GM18502 (cell line): Measurements from ENCODE around the gene SCYL1.
"Not testable (repeated sequence)": the region's sequence is repeated elsewhere in the genome, so short reads cannot be mapped to it uniquely, and the experiment has no call there.

Source experiments
- ATAC-seq: cut with Tn5 transposase; IDR thresholded peaks from one replicate; pipeline ENCODE4 v1.9.1; 2021; ENCODE audit warnings: mild to moderate bottlenecking; ENCODE audit not compliant: unreplicated experiment, poor library complexity

The SCYL1 gene

DNA sequence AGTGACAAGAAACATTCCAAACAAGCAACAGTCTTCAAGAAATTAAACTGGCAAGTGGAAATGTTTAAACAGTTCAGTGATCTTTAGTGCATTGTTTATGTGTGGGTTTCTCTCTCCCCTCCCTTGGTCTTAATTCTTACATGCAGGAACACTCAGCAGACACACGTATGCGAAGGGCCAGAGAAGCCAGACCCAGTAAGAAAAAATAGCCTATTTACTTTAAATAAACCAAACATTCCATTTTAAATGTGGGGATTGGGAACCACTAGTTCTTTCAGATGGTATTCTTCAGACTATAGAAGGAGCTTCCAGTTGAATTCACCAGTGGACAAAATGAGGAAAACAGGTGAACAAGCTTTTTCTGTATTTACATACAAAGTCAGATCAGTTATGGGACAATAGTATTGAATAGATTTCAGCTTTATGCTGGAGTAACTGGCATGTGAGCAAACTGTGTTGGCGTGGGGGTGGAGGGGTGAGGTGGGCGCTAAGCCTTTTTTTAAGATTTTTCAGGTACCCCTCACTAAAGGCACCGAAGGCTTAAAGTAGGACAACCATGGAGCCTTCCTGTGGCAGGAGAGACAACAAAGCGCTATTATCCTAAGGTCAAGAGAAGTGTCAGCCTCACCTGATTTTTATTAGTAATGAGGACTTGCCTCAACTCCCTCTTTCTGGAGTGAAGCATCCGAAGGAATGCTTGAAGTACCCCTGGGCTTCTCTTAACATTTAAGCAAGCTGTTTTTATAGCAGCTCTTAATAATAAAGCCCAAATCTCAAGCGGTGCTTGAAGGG is 20.0 kb upstream of the SCYL1 start:
- no peak for ATAC-seq

DNA sequence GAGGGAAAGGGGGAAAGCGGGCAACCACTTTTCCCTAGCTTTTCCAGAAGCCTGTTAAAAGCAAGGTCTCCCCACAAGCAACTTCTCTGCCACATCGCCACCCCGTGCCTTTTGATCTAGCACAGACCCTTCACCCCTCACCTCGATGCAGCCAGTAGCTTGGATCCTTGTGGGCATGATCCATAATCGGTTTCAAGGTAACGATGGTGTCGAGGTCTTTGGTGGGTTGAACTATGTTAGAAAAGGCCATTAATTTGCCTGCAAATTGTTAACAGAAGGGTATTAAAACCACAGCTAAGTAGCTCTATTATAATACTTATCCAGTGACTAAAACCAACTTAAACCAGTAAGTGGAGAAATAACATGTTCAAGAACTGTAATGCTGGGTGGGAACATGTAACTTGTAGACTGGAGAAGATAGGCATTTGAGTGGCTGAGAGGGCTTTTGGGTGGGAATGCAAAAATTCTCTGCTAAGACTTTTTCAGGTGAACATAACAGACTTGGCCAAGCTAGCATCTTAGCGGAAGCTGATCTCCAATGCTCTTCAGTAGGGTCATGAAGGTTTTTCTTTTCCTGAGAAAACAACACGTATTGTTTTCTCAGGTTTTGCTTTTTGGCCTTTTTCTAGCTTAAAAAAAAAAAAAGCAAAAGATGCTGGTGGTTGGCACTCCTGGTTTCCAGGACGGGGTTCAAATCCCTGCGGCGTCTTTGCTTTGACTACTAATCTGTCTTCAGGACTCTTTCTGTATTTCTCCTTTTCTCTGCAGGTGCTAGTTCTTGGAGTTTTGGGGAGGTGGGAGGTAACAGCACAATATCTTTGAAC is 19.2 kb upstream of the SCYL1 start:
- ATAC-seq = no peak

DNA sequence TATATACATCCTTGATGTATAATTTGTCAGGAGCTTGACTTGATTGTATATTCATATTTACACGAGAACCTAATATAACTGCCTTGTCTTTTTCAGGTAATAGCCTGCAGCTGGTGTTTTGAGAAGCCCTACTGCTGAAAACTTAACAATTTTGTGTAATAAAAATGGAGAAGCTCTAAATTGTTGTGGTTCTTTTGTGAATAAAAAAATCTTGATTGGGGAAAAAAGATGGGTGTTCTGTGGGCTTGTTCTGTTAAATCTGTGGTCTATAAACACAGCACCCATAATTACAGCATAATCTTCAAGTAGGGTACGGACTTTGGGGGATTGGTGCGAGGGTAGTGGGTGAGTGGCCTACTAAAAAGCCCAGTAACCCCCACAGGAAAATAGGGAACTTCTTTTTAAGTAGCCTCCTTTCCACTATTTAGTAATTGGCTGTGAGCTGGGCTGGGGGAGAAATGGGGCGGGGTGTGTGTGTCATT is 18.6 kb upstream of the SCYL1 start:
- ATAC-seq = no peak

DNA sequence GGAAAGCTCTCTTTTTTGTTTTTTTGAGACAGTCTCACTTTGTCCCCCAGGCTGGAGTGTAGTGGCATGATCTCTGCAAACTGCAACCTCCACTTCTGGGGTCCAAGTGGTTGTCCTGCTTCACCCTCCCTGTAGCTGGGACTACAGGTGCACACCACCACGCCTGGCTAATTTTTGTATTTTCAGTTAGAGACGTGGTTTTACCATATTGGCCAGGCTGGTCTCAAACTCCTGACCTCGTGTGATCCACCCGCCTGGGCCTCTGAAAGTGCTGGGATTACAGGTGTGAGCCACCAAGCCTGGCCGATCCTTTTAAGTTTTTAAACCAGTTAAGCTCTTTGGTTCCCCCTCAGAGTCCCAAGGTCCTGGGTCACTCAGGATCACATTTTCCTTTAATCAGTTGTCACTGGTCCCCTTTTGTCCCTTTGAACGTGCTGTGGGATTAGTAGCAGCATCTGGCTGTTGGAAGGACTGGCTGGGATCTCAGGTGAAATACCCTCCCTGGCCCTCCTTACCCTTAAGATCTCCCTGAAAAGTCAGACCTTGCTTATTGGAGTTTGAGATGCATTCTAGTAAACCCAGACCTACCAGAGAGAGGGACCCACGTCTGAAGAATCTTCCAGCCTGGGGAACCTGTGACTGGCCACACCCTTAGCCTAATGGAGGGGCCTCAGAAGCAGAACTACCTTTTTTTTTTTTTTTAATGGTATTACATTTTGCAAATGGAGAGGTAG is 17.9 kb upstream of the SCYL1 start:
- ATAC-seq = peak; percentile 22

DNA sequence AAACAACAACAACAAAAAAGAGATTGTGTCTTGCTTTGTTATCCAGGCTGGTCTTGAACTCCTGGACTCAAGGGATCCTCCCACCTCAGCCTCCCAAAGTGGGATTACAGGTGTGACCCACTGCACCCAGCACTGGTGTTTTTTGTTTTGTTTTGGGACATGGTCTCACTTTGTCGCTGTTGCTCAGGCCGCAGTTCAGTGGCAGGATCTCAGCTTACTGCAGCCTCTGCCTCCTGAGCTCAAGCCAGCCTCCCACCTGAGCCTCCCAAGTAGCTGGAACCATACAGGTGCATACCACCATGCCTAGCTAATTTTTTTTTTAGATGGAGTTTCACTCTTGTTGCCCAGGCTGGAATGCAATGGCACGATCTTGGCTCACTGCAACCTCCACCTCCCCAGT is 12.6 kb upstream of the SCYL1 start:
- ATAC-seq = not testable (repeated sequence)

DNA sequence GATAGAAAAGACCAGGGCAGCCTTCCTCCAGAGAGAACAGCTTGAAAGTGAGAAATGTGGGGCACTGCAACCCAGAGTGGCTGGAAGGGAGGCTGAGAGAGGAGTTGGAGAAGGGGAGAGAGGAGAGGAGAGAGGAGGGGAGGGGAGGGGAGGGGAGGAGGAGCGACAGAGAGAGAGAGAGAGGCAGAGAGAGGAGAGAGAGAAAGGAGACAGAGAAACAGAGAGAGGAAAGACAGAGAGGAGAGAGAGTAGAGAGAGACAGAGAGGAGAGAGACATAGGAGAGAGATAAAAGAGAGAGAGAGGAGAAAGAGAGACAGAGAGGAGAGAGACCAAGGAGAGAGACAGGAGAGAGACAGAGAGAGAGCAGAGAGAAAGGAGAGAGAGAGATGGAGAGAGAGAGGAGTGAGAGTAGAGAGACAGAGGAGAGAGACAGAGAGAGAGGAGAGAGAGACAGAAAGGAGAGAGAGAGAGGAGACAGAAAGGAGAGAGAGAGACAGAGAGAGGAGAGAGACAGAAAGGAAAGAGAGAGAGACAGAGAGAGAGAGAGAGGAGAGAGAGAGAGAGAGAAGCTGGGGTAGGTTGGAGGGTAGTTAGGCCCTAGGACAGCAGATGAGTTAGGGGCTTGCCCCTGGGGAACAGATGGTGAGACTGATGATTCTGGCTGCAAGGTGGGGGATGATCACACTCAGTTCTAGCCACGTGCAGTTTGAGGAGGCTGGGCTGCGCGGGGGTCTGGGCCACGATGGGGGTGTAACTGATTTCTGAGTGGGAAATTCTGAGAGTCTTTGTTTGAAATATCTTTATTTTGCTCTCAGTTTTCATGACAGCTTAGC is 8.5 kb upstream of the SCYL1 start:
- no peak for ATAC-seq

DNA sequence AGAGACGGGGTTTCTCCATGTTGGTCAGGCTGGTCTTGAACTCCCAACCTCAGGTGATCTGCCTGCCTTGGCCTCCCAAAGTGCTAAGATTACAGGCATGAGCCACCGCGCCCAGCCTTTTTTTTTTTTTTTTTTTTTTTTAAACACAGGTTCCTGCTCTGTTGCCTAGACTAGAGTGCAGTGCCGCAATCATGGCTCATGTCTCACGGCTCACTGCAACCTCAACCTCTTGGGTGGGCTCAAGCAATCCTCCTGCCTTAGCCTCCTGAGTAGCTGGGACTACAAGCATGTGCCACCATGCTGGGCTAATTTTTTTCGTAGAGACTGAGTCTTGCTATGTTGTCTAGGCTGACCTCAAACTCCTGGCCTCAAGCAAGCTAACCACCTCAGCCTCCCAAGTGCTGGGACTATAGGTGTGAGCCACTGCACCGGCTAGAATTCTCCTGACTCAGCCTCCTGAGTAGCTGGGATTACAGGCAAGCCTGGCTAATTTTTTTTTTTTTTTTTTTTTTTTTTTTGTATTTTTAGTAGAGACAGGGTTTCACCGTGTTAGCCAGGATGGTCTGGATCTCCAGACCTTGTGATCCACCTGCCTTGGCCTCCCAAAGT is 5.8 kb upstream of the SCYL1 start:
- ATAC-seq = not testable (repeated sequence)

DNA sequence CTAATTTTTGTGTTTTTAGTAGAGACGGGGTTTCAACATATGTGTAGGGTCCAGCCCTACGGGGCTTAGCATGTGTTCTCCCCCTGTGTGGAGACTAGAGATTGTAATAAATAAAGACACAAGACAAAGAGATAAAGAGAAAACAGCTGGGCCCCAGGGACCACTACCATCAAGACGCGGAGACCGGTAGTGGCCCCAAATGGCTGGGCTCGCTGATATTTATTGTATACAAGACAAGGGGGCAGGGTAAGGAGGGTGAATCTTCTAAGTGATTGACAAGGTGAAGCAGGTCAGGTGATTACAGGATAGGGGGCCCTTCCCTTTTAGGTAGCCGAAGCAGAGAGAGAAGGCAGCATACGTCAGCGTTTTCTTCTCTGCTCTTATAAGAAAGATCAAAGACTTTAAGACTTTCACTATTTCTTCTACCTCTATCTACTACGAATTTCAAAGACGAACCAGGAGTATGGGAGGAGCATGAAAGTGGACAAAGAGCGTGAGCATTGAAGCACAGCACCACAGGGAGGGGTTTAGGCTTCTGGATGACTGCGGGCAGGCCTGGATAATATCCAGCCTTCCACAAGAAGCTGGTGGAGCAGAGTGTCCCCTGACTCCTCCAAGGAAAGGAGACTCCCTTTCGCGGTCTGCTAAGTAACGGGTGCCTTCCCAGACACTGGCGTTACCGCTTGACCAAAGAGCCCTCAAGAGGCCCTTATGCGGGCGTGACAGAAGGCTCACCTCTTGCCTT is 2.9 kb upstream of the SCYL1 start:
- ATAC-seq = not testable (repeated sequence)

DNA sequence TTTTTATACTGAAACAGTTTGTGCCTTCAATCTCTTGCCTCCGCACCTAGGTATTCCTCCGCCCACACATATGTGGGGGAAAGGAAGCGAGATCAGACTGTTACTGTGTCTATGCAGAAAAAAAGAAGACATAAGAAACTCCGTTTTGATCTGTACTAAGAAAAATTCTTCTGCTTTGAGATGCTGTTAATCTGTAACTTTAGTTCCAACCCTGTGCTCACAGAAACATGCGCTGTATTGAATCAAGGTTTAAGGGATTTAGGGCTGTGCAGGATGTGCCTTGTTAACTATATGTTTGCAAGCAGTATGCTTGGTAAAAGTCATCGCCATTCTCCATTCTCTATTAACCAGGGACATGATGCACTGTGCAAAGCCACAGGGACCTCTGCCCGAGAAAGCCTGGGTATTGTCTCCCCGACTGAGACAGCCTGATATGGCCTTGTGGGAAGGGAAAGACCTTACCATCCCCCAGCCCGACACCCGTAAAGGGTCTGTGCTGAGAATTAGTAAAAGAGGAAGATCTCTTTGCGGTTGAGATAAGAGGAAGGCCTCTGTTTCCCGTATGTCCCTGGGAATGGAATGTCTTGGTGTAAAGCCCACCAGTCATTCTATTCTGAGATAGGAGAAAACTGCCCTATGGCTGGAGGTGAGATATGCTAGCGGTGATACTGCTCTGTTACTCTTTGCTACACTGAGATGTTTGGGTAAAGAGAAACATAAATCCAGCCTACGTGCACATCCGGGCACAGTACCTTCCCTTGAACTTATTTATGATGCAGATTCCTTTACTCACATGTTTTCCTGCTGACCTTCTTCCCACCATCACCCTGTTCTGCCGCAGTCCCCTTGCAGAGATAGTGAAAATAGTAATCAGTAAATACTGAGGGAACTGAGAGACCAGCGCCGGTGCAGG is 1.9 kb upstream of the SCYL1 start:
- not testable (repeated sequence) for ATAC-seq

DNA sequence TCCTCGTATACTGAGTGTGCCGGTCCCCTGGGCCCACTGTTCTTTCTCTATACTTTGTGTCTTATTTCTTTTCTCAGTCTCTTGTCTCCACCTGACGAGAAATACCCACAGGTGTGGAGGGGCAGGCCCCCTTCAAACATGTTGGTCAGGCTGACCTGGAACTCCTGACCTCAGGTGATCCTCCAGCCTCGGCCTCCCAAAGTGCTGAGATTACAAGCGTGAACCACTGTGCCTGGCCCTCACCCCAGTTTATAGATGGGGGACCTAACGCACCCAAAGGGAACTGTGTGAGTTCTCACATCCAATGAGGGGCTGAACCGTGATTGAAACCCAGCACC is 1.3 kb upstream of the SCYL1 start:
- ATAC-seq = not testable (repeated sequence)

DNA sequence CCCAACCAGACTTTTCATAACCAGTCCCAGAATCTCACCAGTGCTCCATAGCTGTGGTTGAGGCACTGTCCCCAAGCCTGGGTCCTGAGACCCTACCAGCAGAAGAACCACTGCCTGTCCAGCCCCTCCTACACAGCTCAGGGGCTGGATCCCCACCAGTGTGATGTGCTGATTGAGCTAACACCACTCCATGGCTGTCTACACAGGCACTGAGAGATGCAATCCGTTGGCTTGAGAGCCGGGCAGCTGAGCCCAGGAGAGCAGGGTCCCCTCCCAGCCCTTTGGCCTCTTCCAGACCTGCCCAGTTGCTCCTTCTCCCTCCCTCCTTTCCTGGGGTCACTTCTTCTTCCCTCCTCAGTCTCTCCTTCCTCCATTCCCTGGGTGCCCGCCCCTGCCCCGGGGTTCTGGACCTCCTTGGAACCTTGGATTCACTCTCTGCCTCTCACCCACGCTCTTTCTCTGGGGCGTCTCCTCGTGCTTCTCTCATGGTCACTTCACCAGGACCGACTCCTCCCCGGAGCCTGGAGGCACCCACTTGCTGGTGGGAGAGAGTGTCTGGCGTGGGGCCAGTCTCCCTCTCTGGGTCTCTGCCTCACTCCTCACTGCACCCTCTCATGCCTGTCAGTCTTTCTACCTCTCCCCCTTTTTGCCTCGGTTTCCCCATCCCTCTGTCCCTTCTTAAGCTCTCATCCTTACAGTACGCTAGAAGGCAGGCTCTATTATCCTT is 706 bp upstream of the SCYL1 start:
- ATAC-seq = no peak

DNA sequence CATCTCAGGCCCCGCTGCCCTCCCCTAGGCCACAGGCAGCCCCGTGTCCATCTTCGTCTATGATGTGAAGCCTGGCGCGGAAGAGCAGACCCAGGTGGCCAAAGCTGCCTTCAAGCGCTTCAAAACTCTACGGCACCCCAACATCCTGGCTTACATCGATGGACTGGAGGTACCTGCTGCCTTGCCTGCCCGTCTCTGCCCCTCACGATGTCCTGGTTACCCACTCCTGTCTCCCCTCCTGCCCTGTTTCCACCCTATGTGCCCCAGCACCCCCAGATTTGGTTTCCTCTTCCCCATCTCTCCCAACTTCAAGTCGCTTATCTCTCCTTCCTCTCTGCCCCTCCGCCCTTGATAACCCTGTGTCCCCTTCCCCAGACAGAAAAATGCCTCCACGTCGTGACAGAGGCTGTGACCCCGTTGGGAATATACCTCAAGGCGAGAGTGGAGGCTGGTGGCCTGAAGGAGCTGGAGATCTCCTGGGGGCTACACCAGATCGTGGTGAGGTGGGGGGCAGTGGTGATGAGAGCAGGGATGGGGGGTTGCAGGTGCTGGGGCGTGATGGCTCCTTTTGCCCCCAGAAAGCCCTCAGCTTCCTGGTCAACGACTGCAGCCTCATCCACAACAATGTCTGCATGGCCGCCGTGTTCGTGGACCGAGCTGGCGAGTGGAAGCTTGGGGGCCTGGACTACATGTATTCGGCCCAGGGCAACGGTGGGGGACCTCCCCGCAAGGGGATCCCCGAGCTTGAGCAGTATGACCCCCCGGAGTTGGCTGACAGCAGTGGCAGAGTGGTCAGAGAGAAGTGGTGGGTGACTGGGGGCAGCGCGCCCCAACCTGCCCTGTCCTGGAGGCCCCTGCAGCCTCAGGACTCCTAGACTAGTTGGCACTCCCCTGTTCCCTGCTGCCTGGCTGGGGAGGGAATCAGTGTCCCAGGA is 930 bp downstream of the SCYL1 start:
- no peak for ATAC-seq

DNA sequence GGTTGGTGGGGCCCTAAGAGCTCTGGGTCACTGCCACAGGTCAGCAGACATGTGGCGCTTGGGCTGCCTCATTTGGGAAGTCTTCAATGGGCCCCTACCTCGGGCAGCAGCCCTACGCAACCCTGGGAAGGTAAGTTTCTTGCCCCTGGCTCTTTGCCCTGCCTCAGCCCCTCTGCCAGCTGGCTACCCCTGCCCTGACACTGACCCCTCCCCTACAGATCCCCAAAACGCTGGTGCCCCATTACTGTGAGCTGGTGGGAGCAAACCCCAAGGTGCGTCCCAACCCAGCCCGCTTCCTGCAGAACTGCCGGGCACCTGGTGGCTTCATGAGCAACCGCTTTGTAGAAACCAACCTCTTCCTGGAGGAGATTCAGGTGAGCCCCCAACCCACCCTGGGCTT is 1.9 kb downstream of the SCYL1 start:
- ATAC-seq = no peak

DNA sequence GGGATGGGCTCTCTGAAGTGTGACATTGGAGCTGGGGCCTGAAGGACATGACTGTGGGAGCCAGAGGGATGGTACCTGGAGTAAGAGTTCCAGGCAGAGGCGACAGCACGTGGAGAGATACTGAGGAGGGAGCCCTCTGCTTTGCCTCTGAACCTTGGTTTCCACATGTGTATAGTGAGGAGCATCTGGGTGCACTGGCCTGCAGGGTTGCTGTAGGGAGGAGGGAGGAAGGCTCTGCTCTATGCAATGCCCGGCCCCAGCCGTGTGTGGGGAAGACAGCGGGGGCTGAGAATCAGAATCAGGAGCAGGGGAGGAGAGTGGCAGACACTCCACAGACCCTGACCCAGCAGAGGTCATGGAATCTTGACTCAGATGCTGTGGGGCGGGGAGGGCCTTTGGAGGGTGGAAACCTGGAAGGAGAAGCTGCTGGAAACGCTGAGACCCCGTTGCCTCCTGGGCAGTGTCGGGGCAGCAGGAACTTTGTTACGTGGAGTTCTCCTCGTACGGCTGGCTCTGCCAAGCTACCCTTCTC is 4.0 kb downstream of the SCYL1 start:
- ATAC-seq = no peak

DNA sequence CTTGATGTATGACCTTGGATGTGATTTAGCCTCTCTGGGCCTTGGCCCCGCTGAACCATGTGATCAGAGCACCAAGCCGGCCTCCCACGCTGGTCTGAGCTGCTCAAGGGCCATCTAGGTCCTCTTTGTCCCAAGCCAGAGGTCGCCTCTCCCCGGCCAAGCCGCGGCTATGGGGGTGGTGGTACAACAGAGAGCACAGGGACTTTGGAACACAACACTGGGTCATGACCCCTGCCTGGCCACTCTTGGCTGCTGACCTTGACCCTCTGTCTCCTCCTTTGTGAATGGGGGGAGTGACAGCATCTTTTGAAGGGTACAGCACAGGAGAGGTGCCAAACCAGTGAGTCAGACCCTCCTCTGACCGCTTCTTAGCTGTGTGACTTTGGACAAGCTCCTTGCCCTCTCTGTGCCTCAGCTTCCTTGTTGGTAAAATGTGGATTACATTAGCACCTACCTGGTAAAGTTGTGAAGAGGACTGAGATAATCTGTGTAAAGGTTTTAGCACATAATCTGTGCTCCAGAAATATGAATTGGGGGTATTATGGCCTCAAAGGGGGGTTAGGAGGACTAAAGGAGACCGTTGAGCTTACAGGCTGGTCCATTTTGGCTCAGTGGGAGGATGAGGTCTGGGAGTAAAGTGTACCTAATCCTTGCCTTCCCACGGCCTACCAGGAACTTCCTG is 4.7 kb downstream of the SCYL1 start:
- ATAC-seq = no peak

DNA sequence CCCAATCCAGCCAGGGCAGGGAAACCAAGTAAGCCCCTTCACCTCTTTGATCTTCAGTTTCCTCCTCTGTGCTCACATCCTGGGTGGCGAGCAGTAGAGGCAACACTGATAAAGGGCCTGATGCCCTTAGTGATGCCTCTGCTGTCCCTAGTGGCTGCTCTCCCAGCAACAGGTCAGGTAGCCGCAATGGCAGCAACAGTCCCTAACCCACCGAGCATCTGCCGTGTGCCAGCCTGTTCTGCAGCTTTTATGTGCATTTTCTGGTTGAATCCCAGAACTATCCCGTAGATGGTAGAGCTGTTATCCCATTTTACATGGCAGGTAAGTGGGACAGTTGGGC is 5.2 kb downstream of the SCYL1 start:
- ATAC-seq = no peak
